Measurements from ENCODE around the gene DHRS3. TPM values are rescaled to one million over a fixed set of nuclear protein-coding genes. Genes with fewer than 3 reads are reported as not detected.
A peak's percentile ranks its signal among the peaks of the same experiment; 100 is the strongest.

DHRS3 gene
- total and polyA plus RNA-seq, 10 donors, result 8.9 to 41.0 (median 28.7) TPM

DNA sequence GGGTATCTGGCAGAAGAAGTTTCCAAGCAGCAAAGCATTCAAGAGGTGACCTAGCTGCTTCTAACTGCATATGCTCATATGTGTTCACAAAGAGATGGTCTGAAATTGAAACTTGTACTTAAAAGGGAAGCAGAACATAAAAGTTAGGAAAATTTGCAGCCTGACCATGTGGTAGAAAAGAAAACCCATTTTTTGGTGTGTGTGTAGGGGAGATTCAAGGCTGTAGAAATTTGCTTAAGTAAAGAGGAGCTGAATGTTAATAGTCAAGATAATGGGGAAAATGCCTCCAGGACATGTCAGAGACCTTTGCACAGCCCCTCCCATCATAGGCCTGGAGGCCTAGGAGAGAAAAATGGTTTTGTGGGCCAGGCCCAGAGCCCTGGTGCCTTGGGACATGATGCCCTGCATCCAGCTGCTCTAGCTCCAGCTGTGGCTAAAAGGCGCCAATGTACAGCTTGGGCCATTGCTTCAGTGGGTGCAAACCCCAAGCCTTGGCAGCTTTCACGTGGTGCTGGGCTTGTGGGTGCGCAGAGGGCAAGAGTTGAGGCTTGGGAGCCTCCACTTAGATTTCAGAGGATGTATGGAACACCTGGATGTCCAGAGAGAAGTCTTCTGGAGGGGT, 54.9 kb downstream of the DHRS3 start:
- Histone ChIP-seq H3K27me3 (replicated peaks in 1 of 7) (no peaks in the 10 kb centered on the region), H3K4me3 (no peak overlapping the region), H3K4me1 (no peaks in the 10 kb centered on the region), H3K27ac (no peak overlapping the region), H3K9me3 (peaks cover 7 to 40% (median 35%) of the 10 kb centered on the region in 8 donors), H3K36me3 (peaks cover 0 to 13% (median 8%) of the 10 kb centered on the region in 6 donors)
- intact Hi-C loops (cut with DNase I; ENCODE audit: low total_unique reads), result no loop called here
- WGBS, 5 donors, result 68 to 100% (median 73%) methylated on average over 1 to 3 of the region's 3 CpGs
- no peak for DNase-seq
- TF ChIP-seq POLR2A (IDR thresholded peaks at IDR 0.05) (no peak), POLR2AphosphoS5 (IDR thresholded peaks at IDR 0.05) (no peak)
- TF ChIP-seq, protein P1, sequence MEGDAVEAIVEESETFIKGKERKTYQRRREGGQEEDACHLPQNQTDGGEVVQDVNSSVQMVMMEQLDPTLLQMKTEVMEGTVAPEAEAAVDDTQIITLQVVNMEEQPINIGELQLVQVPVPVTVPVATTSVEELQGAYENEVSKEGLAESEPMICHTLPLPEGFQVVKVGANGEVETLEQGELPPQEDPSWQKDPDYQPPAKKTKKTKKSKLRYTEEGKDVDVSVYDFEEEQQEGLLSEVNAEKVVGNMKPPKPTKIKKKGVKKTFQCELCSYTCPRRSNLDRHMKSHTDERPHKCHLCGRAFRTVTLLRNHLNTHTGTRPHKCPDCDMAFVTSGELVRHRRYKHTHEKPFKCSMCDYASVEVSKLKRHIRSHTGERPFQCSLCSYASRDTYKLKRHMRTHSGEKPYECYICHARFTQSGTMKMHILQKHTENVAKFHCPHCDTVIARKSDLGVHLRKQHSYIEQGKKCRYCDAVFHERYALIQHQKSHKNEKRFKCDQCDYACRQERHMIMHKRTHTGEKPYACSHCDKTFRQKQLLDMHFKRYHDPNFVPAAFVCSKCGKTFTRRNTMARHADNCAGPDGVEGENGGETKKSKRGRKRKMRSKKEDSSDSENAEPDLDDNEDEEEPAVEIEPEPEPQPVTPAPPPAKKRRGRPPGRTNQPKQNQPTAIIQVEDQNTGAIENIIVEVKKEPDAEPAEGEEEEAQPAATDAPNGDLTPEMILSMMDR (IDR thresholded peaks at IDR 0.05 in 8 of 11, conservative IDR thresholded peaks at IDR 0.05 in 3 of 11), result no peak

DNA sequence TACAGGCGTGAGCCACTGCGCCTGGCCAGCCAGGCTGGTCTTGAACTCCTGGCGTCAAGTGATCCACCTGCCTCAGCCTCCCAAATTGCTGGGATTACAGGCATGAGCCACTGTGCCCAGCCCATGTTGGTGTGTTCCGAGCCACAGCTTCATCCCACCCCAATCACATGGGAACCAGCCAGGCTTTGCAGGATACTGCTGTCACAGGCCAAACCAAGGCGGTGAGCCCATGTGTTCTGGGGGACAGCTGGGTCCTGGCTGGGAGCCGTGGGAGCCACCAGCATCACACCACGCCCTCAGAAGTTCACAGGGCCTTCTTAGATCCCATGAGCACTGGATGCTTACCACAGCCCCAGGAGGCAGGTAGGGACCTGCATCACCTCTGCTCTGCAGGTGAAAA, 56.9 kb downstream of the DHRS3 start:
- intact Hi-C loops (cut with DNase I; ENCODE audit: low total_unique reads), result no loop called here
- no peak overlapping the region for H3K4me3 ChIP-seq
- H3K27me3 ChIP-seq (replicated peaks in 1 of 7), result no peaks in the 10 kb centered on the region
- no peak overlapping the region for H3K27ac ChIP-seq
- H3K36me3 ChIP-seq, result no peaks in the 10 kb centered on the region
- WGBS, 5 donors, result 92 to 100% (median 95%) methylated on average over 4 to 7 of the region's 7 CpGs
- peaks cover 0 to 10% (median 0%) of the 10 kb centered on the region in 6 donors for H3K4me1 ChIP-seq
- no peak for DNase-seq
- peaks cover 7 to 40% (median 35%) of the 10 kb centered on the region in 8 donors for H3K9me3 ChIP-seq
- TF ChIP-seq POLR2AphosphoS5 (IDR thresholded peaks at IDR 0.05) (no peak), POLR2A (IDR thresholded peaks at IDR 0.05) (no peak)
- TF ChIP-seq, protein P1 (IDR thresholded peaks at IDR 0.05 in 8 of 11, conservative IDR thresholded peaks at IDR 0.05 in 3 of 11), result no peak

GRCh38 chr1:12556957-12557935, 60.8 kb downstream of the DHRS3 start:
- intact Hi-C loops (cut with DNase I; ENCODE audit: low total_unique reads), result no loop called here
- Histone ChIP-seq H3K27me3 (replicated peaks in 1 of 7) (no peaks in the 10 kb centered on the region), H3K4me3 (no peak overlapping the region), H3K27ac (peak overlapping the region in 5 of 8 donors; percentile 17 to 69 (median 58)), H3K36me3 (no peaks in the 10 kb centered on the region), H3K4me1 (peaks cover 0 to 30% (median 2%) of the 10 kb centered on the region in 6 donors), H3K9me3 (peaks cover 0 to 11% (median 6%) of the 10 kb centered on the region in 8 donors)
- DNase-seq, result no peak
- 84 to 87% (median 86%) methylated on average over 17 of the region's 17 CpGs for WGBS, 5 donors
- no peak for TF ChIP-seq POLR2A (IDR thresholded peaks at IDR 0.05)
- TF ChIP-seq POLR2AphosphoS5 (IDR thresholded peaks at IDR 0.05), result no peak
- TF ChIP-seq, protein P1 (IDR thresholded peaks at IDR 0.05 in 8 of 11, conservative IDR thresholded peaks at IDR 0.05 in 3 of 11), result no peak

Data from spleen (tissue), 11 donors.